NCI-H1436 (cell line): Measurements from ENCODE around the gene ATP1B1.

Experiments used
- DNase-seq: peaks from one replicate; lab custom pipeline; 2025; lab: John Stamatoyannopoulos, UW

ATP1B1 gene

GRCh38 chr1:169106095-169106920, at the start of gene ATP1B1:
Gene ATP1B1, plus strand, starts transcription at chr1:169106690. Its CDS starts 140 bp downstream, at chr1:169106830.
- DNase-seq, result peak; percentile 91

DNA sequence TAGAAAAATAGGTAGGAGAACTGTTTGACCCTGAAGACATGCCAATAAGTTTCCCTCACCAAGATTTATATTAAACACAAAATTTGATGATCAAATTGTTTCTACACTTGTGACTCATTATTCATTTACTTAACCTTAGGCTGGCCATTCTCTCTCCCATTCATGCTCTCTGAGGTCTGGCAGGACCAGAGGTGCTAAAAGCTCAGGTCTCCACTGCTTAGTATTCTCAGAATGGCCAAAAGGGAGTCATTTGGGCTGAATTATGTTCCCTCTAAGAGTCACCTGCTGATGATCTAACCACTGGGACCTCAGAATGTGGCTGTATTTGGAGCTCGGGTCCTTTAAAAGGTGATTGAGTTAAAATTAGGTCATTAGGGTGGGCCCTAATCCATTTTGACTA, 47.1 kb upstream of the ATP1B1 start:
- DNase-seq, result no peak

- DNase-seq, result no peak
Measured at GRCh38 chr1:169060043-169060722, 46.3 kb upstream of the ATP1B1 start.

GRCh38 chr1:169060919-169061639, 45.4 kb upstream of the ATP1B1 start:
- no peak for DNase-seq

DNA sequence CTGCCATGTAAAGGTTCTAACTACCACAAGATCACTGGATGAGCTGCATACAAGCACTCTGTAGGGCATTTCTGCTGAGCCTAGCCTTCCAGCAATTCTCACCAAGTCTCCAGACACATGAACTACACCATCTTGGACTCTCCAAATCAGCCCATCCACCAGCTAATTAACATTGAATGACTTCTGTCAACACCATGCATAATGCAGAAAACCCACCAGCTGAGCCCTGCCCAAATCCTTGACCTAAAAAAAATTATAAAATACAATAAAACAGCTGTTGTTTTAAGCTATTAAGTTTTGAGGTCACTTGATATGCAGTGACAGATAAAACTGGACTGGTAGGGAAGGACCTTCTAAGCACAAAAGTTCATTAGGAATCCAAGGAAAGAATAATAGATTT, 44.3 kb upstream of the ATP1B1 start:
- no peak for DNase-seq

GRCh38 chr1:169064103-169064502, 42.4 kb upstream of the ATP1B1 start:
- DNase-seq, result no peak

- no peak for DNase-seq
Measured at GRCh38 chr1:169070547-169070946, 35.9 kb upstream of the ATP1B1 start.

- no peak for DNase-seq
Measured at GRCh38 chr1:169070958-169071357, 35.5 kb upstream of the ATP1B1 start.

- DNase-seq, result peak; percentile 11
Measured at GRCh38 chr1:169072945-169073725, 33.4 kb upstream of the ATP1B1 start.

GRCh38 chr1:169078163-169078883, 28.2 kb upstream of the ATP1B1 start:
- DNase-seq, result no peak

DNA sequence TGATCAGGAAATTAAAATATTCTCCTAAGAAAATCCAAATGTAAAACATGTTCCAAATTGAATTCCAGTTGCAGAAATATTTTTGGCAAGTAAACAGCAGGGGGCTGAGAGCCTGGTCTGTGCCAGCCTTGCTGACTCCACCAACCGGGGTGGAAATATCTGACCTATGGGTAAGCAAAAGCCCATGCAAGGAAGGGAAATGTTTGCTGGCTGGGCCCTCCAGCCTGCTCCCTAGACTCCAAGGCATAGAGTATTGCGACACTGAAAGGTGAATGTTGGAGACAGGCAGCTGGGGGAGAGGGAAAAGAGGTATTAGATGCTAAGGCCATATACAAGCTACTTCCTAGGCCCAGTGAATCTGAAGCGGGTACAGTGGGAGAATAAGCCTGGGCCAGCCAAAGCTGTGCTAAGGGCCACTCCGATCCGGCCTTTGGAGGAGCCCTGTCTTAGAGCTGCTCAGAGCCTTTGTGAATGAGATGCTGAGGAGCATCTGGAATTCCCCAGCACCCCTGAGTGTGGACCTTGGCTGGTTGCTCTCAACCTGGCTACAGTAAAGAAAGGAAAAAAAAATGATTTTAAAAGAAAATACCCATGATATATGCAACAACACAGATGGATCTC, 24.9 kb upstream of the ATP1B1 start:
- DNase-seq, result no peak

GRCh38 chr1:169085911-169086310, 20.6 kb upstream of the ATP1B1 start:
- no peak for DNase-seq

DNA sequence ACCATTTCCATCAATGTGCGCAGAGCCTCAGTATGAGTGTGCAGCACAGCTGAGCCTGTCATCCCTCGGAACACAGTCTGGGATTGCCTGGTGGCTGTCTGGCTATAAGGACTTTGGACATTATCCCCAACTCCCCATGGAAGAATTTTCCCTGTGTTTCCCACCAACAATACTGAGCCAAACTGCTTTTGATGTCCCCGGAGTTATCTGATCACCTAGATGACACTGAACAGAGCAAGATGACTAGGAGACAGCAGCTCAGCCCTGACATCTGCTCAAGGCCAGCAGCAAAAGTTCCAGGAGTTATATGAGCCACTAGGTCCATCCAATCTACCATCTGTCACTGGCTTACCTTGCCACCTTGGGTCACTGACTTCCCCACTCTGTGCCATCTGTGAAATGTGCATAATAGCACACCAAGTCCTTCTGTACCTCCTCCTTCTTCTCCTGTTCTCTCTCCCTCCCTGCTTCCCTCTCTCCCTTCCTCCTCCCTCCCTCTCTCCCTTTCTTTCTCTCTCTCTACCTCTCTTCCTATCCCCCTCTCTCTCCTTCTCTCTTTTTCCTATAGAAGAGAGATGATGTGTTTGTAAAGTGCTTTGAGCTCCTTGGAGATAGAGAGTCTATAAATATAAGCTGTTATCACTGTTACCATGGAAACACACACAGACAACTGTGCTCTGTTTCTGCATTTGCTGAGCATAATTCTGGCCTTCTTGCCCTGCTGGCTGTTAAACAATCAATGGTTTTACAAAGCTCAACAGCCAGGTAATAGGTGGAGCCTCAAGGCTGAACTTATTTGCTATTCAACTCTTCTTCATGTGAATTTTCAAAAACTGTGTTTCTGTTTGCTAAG, 19.7 kb upstream of the ATP1B1 start:
- DNase-seq, result no peak

- DNase-seq, result no peak
Measured at GRCh38 chr1:169087876-169088275, 18.6 kb upstream of the ATP1B1 start.

DNA sequence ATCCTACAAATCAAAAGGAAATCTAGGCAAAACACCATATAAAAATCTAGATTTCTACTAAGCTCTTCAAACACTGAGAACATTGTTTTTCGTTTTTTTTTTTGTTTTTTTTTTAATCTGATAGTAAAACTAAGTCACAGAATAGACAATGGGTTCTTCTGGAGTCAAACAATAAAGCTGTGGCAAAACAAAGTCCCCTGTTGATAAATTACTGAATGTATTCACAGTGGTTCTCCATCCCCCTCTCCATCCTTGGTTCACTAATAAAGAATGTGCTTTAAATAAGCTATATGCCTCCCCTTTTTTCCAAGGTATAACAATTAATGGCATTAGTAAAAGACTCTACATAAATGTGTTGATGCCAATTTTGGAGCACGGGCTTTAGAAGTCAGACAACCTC, 16.7 kb upstream of the ATP1B1 start:
- no peak for DNase-seq

DNA sequence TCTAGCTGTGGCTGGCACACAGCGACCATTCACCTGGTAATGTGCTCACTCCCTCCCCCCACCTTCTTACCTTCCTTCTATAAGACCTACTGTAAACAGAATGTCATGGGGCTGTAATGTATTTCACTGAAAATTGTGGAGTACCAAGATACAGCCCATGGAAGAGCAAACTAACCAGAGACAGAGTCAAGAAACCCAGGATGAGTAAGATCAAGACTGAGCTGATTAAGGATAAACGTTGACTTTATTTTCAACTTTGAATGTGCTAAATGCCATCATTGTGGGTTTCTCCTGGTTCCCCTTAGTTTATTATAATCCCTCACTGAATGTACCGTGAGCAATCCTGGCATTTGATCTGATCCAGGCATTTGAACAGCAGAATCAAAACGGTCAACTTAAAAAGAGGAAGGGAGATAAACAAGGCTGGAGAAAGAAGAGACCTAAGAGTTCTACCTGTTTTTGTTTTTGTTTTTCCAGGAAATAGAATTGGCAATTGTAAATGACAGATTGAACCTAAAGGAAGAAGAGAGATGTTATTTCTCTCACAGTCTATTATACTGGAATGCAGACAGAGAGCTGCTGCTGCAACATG, 16.1 kb upstream of the ATP1B1 start:
- no peak for DNase-seq

GRCh38 chr1:169090900-169091311, 15.6 kb upstream of the ATP1B1 start:
- DNase-seq, result no peak

- no peak for DNase-seq
Measured at GRCh38 chr1:169091480-169091941, 15.0 kb upstream of the ATP1B1 start.

GRCh38 chr1:169092399-169092798, 14.1 kb upstream of the ATP1B1 start:
- DNase-seq, result no peak
